T follicular helper cell (primary cell): ENCODE measurements around the gene SMYD2.

Experiments used
- DNase-seq: peaks from one replicate; pipeline ENCODE4 v3.0.0-alpha.2; 2020; ENCODE audit warnings: low read depth

Gene SMYD2

GRCh38 chr1:214303141-214303930 lies 22.4 kb downstream of the SMYD2 start:
- no peak for DNase-seq

DNA sequence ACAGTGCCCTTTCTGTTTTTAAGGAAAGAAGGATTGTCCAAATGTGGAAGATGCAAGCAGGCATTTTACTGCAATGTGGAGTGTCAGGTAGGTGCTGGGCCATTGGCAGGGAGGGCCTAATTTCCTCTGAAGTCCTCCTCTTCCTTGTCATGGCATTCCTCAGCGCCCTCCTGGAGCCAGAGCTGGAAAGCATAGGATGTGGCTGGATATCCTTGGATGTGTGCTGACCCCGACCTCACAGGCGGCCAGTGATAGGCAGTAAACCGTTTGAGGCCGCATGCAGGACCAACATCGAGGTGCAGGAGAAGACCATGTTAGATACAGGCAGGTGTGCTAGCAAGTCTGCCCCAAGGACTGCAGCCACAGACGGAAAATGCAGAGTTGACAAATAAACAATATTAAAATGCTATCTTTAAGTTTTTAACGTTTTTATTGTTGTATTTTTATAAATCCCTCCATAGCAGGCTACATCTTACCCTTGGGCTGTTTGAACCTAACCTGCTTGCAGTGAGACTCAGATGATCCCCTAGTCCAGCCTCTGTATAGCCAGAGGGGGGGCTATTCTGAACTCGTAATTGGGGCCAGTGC lies 24.3 kb downstream of the SMYD2 start:
- DNase-seq = no peak

GRCh38 chr1:214306269-214306668 lies 25.3 kb downstream of the SMYD2 start:
- no peak for DNase-seq

GRCh38 chr1:214310010-214310409 lies 29.1 kb downstream of the SMYD2 start:
- DNase-seq = no peak

DNA sequence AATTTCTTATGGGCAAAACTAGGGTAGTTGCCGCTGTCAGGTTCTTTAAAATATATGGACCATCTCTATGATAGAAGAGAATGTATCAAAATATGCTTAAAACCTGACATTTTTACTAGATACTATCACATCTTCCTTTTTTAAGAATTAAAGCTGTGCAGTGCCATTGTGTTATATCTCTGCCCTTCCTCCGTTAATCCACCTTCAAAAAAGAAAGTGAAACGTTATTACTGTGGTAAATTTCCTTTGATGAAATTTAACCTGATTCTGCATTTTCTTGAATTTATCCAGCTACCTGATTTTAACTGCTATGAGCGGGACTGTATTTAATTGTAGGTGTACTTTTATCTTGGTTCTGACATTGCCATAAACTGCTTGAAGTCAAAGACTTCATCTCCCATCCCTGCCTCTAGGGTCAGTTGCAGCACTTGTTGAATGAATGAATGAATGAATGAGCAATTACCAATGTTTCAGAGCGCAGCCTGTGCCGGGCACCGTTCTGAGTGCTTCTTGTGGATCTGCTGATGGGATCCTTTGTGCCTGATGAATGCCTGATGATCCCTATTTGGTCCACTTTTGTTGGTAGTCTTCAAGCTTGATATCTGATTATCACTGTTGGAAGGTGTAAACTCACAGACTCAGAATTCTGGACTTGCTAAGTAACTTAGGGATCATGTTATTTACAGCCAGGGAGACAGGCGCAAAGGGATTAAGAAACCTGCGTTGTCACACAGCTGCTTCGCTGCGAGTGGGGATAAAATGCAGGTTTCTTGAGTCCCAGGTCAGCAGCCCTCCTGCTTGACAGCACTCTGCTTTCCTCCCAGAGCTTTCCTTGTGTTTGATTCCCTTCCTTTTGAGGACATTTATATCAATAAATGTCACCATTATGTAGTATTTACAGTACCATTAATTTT lies 30.1 kb downstream of the SMYD2 start:
- no peak for DNase-seq

DNA sequence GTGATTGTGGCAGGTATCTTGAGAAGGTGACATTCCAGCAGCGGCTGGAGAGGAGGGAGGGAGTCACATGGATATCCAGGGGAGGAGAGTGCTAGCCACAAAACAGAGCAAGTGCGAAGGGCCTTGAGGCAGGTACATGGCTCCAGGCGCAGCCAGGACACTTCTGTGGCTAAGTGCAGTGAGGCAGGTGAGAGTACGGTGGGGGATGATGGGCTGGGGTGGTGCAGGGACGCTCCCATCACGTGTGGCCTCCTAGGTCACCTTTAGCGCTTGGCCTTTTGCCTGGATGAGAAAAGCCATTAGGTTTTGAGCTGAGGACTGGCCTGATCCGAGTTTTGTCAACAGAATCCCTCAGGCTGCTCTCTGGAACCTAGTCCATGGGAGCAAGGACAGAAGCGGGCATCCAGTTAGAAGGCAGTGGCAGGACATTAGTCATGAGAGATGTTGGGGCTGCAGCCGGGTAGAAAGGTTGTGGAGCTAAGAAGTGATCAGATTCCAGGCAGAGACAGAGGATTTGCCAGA lies 31.6 kb downstream of the SMYD2 start:
- no peak for DNase-seq

DNA sequence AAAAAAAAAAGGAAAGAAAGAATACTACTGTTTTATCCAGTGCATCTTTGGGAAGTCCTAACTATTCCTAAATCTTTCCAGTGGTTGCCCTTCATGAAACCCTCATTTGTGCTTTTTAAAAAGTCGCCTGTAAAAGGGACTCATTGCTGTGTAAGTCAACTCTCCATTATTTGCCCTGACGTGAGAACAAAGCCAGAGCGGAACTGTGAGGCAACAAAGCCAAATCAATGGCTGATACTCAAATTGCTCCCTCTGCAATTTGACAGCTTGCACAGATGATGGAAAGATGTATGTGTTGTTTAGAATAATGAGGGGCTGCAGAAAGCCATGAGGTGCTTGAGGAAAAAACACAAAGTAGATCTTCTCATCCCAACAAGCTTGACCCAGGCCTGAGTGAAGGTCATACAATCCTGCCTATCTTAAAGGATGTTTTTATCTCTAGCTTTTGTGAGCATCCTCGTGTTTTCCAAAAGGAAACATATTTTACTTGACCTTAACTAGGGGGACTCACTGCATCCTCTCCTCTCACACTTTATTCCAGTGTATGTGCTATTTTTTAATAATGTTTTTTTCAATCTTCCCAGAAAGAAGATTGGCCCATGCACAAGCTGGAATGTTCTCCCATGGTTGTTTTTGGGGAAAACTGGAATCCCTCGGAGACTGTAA lies 33.4 kb downstream of the SMYD2 start:
- no peak for DNase-seq

DNA sequence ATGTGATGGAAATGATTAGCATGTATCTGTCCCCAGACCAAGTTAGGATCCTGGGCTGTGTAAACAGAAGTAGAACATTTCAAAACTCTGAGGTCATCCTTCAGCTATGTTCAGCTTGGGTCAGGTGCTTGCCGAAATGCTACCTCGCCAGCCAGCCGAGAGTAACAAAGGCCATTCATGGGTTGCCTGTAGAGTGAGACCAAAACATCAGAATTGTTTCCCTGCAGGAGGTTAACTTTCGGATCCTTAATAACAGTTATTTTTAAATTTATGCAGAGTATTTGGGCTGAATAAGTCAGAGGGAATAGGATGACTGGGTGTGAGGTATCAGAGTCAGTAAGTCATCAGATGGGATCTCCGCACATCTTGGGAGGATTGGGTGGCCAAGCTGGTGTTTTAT lies 35.6 kb downstream of the SMYD2 start:
- no peak for DNase-seq

GRCh38 chr1:214317300-214317699 lies 36.3 kb downstream of the SMYD2 start:
- no peak for DNase-seq

DNA sequence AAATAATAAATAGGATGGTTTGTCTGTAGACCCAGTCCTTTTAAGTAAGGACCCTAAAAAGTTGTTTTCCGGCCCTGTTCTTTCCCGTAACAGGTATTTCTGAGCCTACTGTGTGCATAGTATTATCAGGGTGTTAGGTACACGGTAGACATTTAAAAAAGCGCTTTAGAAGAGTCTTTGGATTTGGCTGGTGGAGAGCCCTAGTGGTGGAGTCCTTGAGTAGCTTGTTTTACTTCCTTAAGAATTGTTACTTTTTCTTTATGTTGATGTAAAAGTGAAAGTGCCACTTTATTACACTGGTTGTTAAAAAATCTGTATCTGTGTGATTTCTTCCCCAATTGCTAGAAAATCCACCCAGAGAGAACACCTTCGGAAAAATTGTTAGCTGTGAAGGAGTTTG lies 36.8 kb downstream of the SMYD2 start:
- DNase-seq = no peak

- DNase-seq = no peak
Observed at GRCh38 chr1:214318356-214318755, 37.4 kb downstream of the SMYD2 start.

DNA sequence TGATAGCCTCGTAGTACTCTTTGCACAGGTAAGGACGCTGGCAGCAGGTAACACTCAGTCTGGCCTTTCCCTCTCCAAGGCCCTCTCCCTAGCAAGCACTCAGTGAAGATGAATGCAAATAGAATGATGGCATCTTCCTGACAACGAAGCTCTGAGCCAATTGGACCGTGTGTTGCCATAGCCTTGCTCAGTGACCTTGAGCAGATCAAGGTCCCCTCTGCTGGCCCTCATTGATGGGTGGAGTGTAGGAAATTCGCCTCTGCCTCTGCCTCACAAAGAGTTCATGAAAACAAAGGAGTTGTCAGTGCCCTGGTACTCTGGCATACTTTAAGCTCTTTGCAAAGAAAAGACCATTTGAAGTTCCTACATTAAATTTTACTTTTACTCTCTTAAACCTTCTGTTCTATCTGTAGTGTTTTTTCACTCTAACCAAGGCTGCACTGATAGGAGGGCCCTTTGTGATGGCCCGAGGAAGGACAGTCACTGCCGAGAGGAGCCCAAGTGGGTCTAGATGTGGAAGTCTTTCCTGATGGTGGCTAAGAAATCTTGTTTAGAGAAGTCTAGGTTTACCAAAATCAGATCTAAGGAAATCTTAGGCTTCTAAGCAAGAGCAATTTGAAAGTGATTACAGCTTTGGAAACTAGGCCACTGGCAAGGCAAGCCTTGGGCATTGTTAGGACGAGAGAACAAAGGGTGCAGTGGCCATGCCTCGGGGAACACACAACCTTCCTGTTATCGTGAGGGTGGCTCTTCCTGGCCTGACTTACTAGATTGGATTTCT lies 38.2 kb downstream of the SMYD2 start:
- no peak for DNase-seq

- DNase-seq = no peak
Observed at GRCh38 chr1:214319938-214320337, 39.0 kb downstream of the SMYD2 start.

DNA sequence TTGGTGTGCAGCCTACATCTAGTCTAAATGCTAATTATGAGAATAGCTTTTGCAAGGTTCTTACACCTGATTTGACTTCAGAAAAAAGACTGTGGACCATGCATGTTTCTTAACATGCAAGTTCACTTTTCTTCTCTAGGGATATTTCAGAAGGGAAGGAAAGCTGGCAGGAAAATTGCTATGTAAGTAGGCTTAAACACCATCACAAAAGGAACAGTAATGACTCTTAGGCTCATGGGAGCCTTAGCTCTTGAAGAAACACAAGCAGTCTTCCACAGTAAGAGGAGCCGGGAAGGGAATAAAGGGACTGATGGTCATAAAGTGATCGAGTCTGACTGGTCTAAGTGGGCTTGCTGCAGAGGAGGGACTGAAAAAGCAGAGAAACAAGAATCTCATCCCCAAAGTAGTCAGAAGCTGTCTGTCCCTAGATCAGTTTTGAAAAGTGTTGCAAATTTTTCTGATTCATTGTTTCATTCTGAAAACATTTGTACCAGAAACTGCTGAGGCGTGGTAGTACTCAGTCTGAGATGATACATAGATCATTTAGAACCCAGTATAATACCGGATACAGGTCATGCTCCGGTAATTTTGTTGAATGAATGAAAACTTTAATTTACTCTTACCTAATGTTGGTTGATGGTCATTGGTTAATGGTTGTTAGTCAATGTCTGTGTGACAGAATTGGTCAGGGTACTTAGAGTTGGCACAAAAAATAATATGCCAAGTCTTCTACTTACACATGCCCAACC lies 40.9 kb downstream of the SMYD2 start:
- no peak for DNase-seq

- no peak for DNase-seq
Observed at GRCh38 chr1:214324896-214325800, 44.2 kb downstream of the SMYD2 start.

DNA sequence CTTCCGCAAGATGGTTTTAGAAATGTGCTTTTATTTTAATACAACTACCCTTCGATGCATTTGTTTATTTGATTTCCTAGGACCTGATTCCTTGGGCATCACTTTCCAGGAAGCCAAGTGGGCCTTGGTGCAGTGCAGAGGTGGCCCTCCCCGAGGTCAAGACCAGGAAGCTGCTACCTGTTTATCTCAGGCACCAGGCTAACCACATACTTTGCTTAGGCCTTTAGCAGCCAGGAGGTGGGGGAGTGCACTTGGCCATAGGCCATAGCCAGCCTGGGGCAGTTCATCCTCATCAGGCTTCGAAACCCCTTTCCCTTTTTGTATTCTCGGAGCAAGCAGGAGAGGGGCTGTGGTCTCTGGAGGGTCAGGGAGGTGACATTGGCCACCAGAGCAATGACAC lies 45.4 kb downstream of the SMYD2 start:
- DNase-seq = no peak

GRCh38 chr1:214327514-214327913 lies 46.6 kb downstream of the SMYD2 start:
- no peak for DNase-seq

DNA sequence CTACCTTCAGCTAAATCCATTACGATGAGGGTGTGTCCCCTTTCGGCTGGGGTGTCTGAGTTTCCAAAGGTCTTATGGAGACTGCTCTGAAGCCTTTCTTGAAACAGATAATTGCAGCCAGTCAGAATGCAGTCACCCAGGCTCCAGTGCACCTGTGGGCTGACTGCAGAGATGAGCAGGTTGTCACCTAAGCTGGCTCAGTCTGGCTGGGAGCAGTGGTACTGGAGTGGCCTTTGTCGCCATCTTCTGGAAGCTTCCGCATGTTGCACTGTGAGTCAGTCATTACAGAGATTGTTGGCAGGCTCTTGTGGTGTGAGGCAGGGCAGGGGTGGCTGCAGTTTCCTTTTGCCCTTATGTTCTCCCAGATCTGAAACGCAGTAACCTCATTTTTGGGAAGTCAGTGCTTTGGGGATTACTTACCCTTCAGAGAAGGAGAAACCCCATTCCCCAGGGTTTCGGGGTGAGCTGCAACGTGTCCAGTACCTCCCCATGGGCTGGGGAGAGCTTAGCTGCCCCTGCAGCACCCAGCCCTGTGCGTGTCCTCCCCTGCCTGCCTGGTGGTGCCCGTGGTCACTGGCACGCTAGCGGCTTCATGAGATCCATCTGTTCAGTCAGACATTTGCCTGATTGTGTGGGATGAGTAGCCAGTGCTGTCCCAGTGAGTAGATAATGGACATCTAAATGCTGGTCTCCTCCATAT lies 48.0 kb downstream of the SMYD2 start:
- DNase-seq = peak; percentile 61
